Upper lobe of left lung (tissue), 4 donors: ENCODE data around the gene PSD2.

Experiments
- CTCF ChIP-seq, 6 experiments: fragments of 450-650 bp in 4 of 6; fragments of 200-600 bp in 2 of 6; sonication (generic) in 2 of 6; IDR thresholded peaks; one replicate each; pipeline ENCODE4 v1.5.1; 2016 to 2019; ENCODE audit warnings: antibody characterized with exemption in 6 of 6
- EP300 ChIP-seq, 4 donors: sonication (generic); formaldehyde crosslinking; IDR thresholded peaks; one replicate each; pipeline ENCODE4 v1.5.1; 2017; ENCODE audit warnings: antibody characterized with exemption in 4 of 4, control low read depth in 2 of 4
- POLR2A ChIP-seq, 4 donors: fragments of 450-650 bp; IDR thresholded peaks; one replicate each; pipeline ENCODE4 v1.5.1; 2016 to 2017; ENCODE audit warnings: antibody characterized with exemption in 4 of 4, mild to moderate bottlenecking in 2 of 4

GRCh38 chr5:139775872-139776271 is 19.7 kb upstream of the PSD2 start:
- no peak for TF ChIP-seq CTCF (IDR thresholded peaks at IDR 0.05)
- TF ChIP-seq POLR2A (IDR thresholded peaks at IDR 0.05) = no peak
- TF ChIP-seq EP300 (IDR thresholded peaks at IDR 0.05) = no peak
